GM21515 (cell line): ENCODE data around the gene SORCS2.

Experiments used
- ATAC-seq: cut with Tn5 transposase; IDR thresholded peaks from one replicate; pipeline ENCODE4 v1.9.1; 2021; ENCODE audit not compliant: unreplicated experiment

The SORCS2 gene

DNA sequence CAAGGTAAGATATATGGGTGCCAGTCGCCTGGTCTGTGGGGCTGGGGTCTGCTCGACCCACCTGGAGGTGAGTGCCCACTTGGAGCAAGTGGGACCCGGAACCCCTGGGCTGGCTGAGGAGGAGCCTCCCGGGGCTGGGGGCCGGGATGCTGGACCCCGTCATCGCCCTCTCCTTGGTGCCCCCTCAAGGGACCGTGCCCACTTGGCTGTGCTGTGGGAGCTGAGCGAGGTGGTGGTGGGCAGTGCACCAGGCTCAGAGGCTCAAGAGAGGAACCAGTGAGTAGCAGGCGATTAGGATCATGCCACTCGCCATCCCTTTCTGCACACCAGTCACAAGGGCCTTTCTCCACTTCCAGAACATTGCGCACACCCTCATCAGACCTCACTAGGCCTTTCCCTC, 446.2 kb downstream of the SORCS2 start:
- ATAC-seq, result no peak

- no peak for ATAC-seq
Measured at GRCh38 chr4:7638984-7639789, 446.8 kb downstream of the SORCS2 start.

DNA sequence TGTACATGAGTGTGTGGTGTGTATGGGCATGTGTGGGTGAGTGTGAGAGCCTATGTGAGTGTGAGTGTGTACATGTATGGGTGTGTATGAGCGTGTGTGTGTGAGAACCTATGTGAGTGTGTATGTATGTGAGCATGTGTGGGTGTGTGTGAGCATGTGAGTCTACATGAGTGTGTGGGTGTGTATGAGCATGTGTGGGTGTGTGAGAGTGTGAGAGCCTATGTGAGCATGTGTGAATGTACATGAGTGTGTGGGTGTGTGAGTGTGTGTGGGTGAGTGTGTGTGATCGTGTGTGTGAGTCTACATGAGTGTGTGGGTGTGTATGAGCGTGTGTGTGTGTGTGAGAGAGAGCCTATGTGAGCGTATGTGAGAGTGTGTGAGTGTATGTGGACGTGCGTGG, 447.8 kb downstream of the SORCS2 start:
- ATAC-seq, result no peak

DNA sequence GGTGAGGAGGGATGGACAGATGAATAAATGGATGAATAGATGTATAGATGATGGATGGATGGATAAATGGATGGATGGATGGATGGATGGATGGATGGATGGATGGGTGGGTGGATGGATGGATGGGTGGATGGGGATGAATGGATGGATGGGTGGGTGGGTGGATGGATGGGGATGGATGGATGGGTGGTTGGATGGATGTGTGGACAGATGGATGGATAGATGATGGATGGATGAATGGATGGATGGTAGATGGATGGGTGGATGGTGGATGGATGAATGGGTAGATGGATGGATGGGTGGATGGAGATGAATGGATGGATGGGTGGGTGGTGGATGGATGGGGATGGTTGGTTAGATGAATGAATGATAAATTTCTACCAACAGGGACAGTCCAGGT, 449.4 kb downstream of the SORCS2 start:
- ATAC-seq, result no peak

- ATAC-seq, result no peak
Measured at GRCh38 chr4:7642741-7643458, 450.6 kb downstream of the SORCS2 start.

DNA sequence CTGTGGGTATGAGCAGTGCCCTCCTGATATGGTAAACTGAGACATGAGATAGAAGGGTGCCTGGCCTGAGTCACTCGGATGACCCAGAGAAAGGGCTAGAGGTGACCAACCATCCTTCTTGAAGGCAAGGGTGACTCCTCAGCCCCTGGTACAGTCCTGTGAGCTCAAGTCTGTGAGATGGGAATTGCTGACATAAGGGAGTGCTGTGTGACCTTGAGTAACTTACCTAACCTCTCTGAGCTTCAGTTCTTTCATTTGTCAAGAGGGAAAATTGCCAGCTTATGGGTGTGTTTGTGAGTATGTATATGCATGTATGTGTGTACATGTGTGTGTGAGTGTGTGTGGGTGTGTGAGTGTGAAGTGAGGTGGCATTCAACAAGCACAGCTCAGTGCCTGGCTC, 452.8 kb downstream of the SORCS2 start:
- no peak for ATAC-seq

- no peak for ATAC-seq
Measured at GRCh38 chr4:7645956-7646355, 453.6 kb downstream of the SORCS2 start.

GRCh38 chr4:7646384-7647061, 454.2 kb downstream of the SORCS2 start:
- no peak for ATAC-seq

DNA sequence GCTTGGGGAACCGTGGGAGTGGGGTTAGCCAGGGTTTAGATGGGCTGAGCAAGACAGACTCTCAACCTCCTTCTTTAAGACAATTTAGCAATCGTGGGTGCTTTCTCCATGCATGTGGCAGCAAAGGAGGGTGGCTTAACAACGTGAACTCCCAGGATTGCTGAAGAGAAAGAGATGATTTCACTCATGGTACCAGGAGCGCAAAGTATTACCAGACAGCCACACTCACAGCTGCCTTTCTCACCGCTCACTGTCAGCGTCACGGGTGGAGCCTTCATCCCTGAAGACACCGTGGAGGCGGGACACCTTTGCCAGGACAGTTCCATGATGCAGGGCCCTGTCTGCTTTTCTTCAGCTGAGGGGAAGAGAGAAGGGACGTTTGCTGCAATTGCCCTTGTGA, 454.8 kb downstream of the SORCS2 start:
- no peak for ATAC-seq

DNA sequence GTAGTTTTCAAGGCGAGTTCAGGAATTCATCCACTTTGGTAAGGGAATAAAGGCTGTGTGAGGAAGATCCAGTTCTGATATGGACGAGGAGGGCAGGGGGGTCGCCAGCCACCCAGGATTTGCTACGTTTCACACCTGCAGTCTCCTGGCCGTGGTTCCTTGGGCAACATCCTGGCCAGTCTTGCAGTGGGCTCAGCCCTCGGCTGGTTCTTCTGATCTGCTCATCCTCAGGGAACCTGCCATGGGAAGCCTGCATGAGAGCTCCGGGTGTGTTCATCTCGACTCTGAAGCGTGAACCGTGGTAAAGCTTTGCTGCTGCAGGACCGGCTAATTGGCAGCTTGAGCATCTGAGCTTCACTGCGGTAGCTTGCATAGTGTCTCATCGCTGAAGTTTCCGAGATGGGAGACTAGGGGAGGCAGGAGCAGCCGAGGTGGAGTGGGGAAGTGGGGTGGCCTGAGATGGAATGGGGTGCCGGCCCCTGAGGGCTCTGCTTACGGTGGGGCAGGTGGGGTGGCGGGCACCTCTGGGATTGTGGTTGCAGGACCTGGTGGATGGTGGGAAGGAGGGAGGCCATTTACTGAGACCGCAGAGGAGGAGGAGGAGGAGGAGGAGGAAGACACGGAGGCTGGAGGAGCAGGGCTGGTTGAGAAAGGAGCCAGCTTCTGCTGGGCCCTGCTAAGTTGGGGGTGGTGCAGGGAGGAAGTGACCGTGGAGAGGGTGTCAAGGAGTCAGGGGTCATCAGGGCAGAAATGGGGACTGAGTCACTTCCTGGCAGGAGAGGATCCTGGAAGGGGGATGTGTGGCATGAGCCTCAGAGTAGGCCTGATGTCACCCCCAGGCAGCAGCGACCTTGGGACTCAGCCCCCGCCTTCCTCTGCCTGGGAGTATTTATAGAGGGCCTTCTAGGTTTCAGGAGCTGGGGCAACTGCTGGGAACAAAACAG, 455.5 kb downstream of the SORCS2 start:
- ATAC-seq, result no peak

- no peak for ATAC-seq
Measured at GRCh38 chr4:7648544-7649395, 456.4 kb downstream of the SORCS2 start.

DNA sequence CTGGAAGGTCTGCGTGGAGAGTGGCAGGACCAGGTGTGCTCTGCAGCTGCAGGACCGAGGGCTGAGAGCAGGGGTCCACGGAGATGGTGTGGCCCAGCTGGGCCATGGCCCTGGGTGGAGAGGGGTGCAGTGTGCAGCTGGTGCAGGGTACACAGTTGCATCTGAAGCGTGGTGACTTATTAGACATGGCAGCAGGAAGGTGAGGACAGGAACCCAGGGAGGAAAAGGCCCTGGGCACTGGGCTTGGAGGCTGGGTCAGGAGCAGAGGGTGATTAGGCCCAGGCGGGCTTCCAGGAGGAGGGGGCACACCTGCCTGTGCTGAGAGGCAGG, 457.0 kb downstream of the SORCS2 start:
- no peak for ATAC-seq

- no peak for ATAC-seq
Measured at GRCh38 chr4:7649741-7650531, 457.6 kb downstream of the SORCS2 start.

DNA sequence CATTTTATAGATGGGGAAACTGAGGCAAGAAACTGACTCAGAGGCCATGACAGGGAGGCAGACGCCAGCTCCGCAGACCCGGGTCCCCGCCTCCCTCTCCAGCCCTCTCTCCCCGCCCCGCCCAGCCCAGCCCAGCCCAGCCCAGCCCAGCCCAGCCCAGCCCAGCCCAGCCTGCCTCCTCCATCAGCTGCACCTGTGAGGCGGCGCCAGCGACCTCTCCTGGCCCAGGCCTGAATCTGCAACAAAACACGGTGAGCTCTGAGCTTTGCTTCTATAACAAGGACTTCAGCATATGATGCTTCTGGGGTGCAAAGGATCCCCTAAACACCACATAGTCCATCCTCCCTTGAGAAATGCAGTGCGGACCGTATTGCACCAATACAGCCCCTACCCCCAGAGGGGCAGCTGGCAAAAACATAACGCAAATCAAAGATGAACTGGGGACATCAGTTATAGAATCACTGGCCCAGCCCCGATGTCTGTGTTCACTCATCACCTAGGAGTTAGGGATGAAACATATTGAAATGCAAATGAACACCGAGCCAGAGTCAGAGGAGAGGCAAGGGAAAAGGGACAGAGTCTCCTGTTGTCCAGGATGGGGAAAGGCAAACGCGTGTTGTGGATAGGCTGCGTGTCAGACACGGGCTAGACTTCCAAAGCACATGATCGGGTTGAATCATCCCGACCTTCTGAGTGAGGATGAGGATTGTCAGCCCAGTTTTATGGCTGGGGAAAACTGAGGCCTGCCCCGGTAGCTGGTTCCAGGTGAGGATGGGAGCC, 458.5 kb downstream of the SORCS2 start:
- ATAC-seq, result no peak

- no peak for ATAC-seq
Measured at GRCh38 chr4:7651461-7651921, 459.2 kb downstream of the SORCS2 start.

DNA sequence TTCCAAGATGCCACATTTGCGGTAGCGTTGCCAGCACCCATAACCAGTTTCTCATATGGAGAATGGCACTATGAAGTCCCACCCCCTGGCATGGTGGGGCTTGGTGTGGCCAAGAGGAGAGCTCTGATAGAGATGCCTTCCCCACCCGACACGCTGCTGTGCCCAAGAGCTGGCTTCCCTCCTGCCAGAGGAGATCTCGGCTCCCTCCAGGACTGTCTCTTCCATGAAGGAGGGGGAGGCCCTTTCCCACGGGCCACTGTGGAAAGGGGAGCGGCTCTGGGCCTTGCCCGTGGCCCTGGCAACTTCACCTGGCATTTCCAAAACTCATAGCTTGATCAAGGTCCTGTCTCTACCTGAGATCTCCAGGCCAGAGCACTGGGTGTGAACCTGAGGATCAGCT, 459.7 kb downstream of the SORCS2 start:
- no peak for ATAC-seq

- no peak for ATAC-seq
Measured at GRCh38 chr4:7652451-7652881, 460.1 kb downstream of the SORCS2 start.

GRCh38 chr4:7652906-7653305, 460.6 kb downstream of the SORCS2 start:
- ATAC-seq, result no peak
